PFSK-1 (cell line): Measurements from ENCODE around the gene METTL26.

ENCODE experiments used
- FOXP2 ChIP-seq: optimal IDR thresholded peaks from 2 replicates; pipeline ENCODE3; 2011; ENCODE audit warnings: borderline replicate concordance, control low read depth, inconsistent platforms; ENCODE audit not compliant: insufficient read depth; ENCODE audit errors: extremely low read length, extremely low read depth
- POLR2AphosphoS5 ChIP-seq: IDR thresholded peaks from 2 replicates; pipeline ENCODE4 v1.6.1; 2012; ENCODE audit warnings: low read depth, mild to moderate bottlenecking, control low read depth, low read length, moderate library complexity
- REST ChIP-seq, 2 experiments: IDR thresholded peaks; 2 replicates each; pipeline versions ENCODE4 v1.6.1 to v1.8.0; 2011 to 2012; ENCODE audit warnings: low read depth in 2 of 2, low read length in 2 of 2, control low read depth in 1 of 2, inconsistent platforms in 1 of 2, mild to moderate bottlenecking in 1 of 2, moderate library complexity in 1 of 2; ENCODE audit not compliant: insufficient read depth in 1 of 2
- SIN3A ChIP-seq: IDR thresholded peaks from 2 replicates; pipeline ENCODE4 v1.6.1; 2012; ENCODE audit warnings: mild to moderate bottlenecking, low read length, moderate library complexity, borderline replicate concordance; ENCODE audit not compliant: insufficient read depth
- TAF1 ChIP-seq: IDR thresholded peaks from 2 replicates; pipeline ENCODE4 v1.6.1; 2012; ENCODE audit warnings: low read length, control low read depth, borderline replicate concordance; ENCODE audit not compliant: insufficient read depth

Gene METTL26

GRCh38 chr16:615122-615521 lies 21.0 kb downstream of the METTL26 start:
- no peak for TF ChIP-seq REST (IDR thresholded peaks at IDR 0.05; ENCODE audit: insufficient read depth in 1 of 2, low read depth in 2 of 2, low read length in 2 of 2)
- no peak for TF ChIP-seq TAF1
- no peak for TF ChIP-seq POLR2AphosphoS5

- TF ChIP-seq TAF1, result no peak
- TF ChIP-seq REST (IDR thresholded peaks at IDR 0.05; ENCODE audit: insufficient read depth in 1 of 2, low read depth in 2 of 2, low read length in 2 of 2), result no peak
- TF ChIP-seq SIN3A, result no peak
- no peak for TF ChIP-seq POLR2AphosphoS5
- no peak for TF ChIP-seq FOXP2
Measured at GRCh38 chr16:610513-611381, 25.4 kb downstream of the METTL26 start.

- TF ChIP-seq SIN3A, result no peak
Measured at GRCh38 chr16:609984-610383, 26.1 kb downstream of the METTL26 start.

- TF ChIP-seq TAF1, result no peak
- TF ChIP-seq FOXP2, result no peak
- no peak for TF ChIP-seq REST (IDR thresholded peaks at IDR 0.05; ENCODE audit: insufficient read depth in 1 of 2, low read depth in 2 of 2, low read length in 2 of 2)
- no peak for TF ChIP-seq POLR2AphosphoS5
- no peak for TF ChIP-seq SIN3A
Measured at GRCh38 chr16:609316-609715, 26.8 kb downstream of the METTL26 start.

- TF ChIP-seq POLR2AphosphoS5, result no peak
- TF ChIP-seq FOXP2, result no peak
- no peak for TF ChIP-seq TAF1
- TF ChIP-seq SIN3A, result no peak
- no peak for TF ChIP-seq REST (IDR thresholded peaks at IDR 0.05; ENCODE audit: insufficient read depth in 1 of 2, low read depth in 2 of 2, low read length in 2 of 2)
Measured at GRCh38 chr16:608019-608418, 28.1 kb downstream of the METTL26 start.
